H9 (cell line): Measurements from ENCODE around the gene UNC5A. TPM values are rescaled to one million over a fixed set of nuclear protein-coding genes. Genes with fewer than 3 reads are reported as not detected.

ENCODE experiments used
- DNase-seq: peaks from one replicate; pipeline ENCODE4 v3.0.0-alpha.2; 2017
- H2AFZ ChIP-seq: one replicate; pipeline ENCODE4 v1.6.1; 2013; ENCODE audit warnings: mild to moderate bottlenecking, low read length, control low read depth, moderate library complexity
- H2AK5ac ChIP-seq: 2 replicates; pipeline ENCODE4 v1.6.1; 2013; ENCODE audit warnings: low read length, control low read depth, mixed read lengths; ENCODE audit not compliant: insufficient read length
- H2BK120ac ChIP-seq: one replicate; pipeline ENCODE4 v1.6.1; 2013; ENCODE audit warnings: low read depth, mild to moderate bottlenecking, low read length, control low read depth, inconsistent platforms; ENCODE audit not compliant: poor library complexity, severe bottlenecking
- H2BK12ac ChIP-seq: 2 replicates; pipeline ENCODE4 v1.6.1; 2013; ENCODE audit warnings: low read length, control low read depth, mixed read lengths, low read depth; ENCODE audit not compliant: insufficient read length
- H2BK15ac ChIP-seq: 2 replicates; pipeline ENCODE4 v1.6.1; 2013; ENCODE audit warnings: low read depth, low read length, control low read depth
- H2BK20ac ChIP-seq: one replicate; pipeline ENCODE4 v1.6.1; 2013; ENCODE audit warnings: low read depth, mild to moderate bottlenecking, low read length, control low read depth, inconsistent platforms; ENCODE audit not compliant: poor library complexity, severe bottlenecking
- H2BK5ac ChIP-seq: 2 replicates; pipeline ENCODE4 v1.6.1; 2013; ENCODE audit warnings: low read length, control low read depth, mixed read lengths; ENCODE audit not compliant: insufficient read length
- H3K14ac ChIP-seq: 2 replicates; pipeline ENCODE4 v1.6.1; 2013; ENCODE audit warnings: low read length, control low read depth; ENCODE audit not compliant: insufficient read depth
- H3K18ac ChIP-seq: 2 replicates; pipeline ENCODE4 v1.6.1; 2013; ENCODE audit warnings: low read depth, mild to moderate bottlenecking, mixed read lengths, low read length, control low read depth; ENCODE audit not compliant: insufficient read length
- H3K23ac ChIP-seq: 2 replicates; pipeline ENCODE4 v1.6.1; 2013; ENCODE audit warnings: low read length, control low read depth, mixed read lengths, low read depth; ENCODE audit not compliant: insufficient read length
- H3K23me2 ChIP-seq: 2 replicates; pipeline ENCODE4 v1.6.1; 2013; ENCODE audit warnings: low read depth, mild to moderate bottlenecking, mixed read lengths, low read length, control low read depth; ENCODE audit not compliant: insufficient read length, poor library complexity, severe bottlenecking
- H3K27ac ChIP-seq: 2 replicates; pipeline ENCODE4 v1.5.1; 2013; ENCODE audit warnings: low read length, control low read depth, mixed read lengths, low read depth; ENCODE audit not compliant: insufficient read length
- H3K27me3 ChIP-seq: 2 replicates; pipeline ENCODE4 v1.6.1; 2013; ENCODE audit warnings: low read length, control low read depth, inconsistent platforms; ENCODE audit not compliant: insufficient read depth
- H3K4ac ChIP-seq: 2 replicates; pipeline ENCODE4 v1.6.1; 2013; ENCODE audit warnings: low read depth, mild to moderate bottlenecking, control low read depth, inconsistent platforms, low read length, moderate library complexity
- H3K4me1 ChIP-seq: 2 replicates; pipeline ENCODE4 v1.6.1; 2013; ENCODE audit warnings: low read length, control low read depth, inconsistent platforms; ENCODE audit not compliant: insufficient read depth
- H3K4me2 ChIP-seq: 2 replicates; pipeline ENCODE4 v1.6.1; 2013; ENCODE audit warnings: low read length, control low read depth, mixed read lengths; ENCODE audit not compliant: insufficient read length, insufficient read depth
- H3K56ac ChIP-seq: 2 replicates; pipeline ENCODE4 v1.6.1; 2013; ENCODE audit warnings: low read depth, mild to moderate bottlenecking, mixed read lengths, low read length, control low read depth; ENCODE audit not compliant: insufficient read length
- H3K79me1 ChIP-seq: 2 replicates; pipeline ENCODE4 v1.6.1; 2013; ENCODE audit warnings: low read depth, mild to moderate bottlenecking, moderate library complexity, low read length, control low read depth, inconsistent platforms; ENCODE audit not compliant: insufficient read depth, poor library complexity, severe bottlenecking
- H3K79me2 ChIP-seq: 2 replicates; pipeline ENCODE4 v1.6.1; 2013; ENCODE audit warnings: low read length, control low read depth, inconsistent platforms; ENCODE audit not compliant: insufficient read depth
- H3K9ac ChIP-seq: 2 replicates; pipeline ENCODE4 v1.6.1; 2013; ENCODE audit warnings: low read length, control low read depth, mixed read lengths; ENCODE audit not compliant: insufficient read length; ENCODE audit errors: extremely low read depth
- H3K9me3 ChIP-seq: one replicate; pipeline ENCODE4 v1.6.1; 2013; ENCODE audit warnings: low read depth, low read length, inconsistent platforms; ENCODE audit not compliant: control insufficient read depth
- H3T11ph ChIP-seq: one replicate; pipeline ENCODE4 v1.6.1; 2013; ENCODE audit warnings: mild to moderate bottlenecking, low read length, control low read depth, inconsistent platforms
- H4K20me1 ChIP-seq: one replicate; pipeline ENCODE4 v1.6.1; 2013; ENCODE audit not compliant: control insufficient read depth, insufficient read length, insufficient read depth
- H4K5ac ChIP-seq: 2 replicates; pipeline ENCODE4 v1.6.1; 2013; ENCODE audit warnings: low read depth, mild to moderate bottlenecking, mixed read lengths, low read length, control low read depth; ENCODE audit not compliant: insufficient read length
- H4K8ac ChIP-seq: replicated peaks from 2 replicates; pipeline ENCODE4 v1.6.1; 2013; ENCODE audit warnings: low read length, control low read depth, mixed read lengths, low read depth; ENCODE audit not compliant: insufficient read length
- H4K91ac ChIP-seq: 2 replicates; pipeline ENCODE4 v1.6.1; 2013; ENCODE audit warnings: low read depth, mild to moderate bottlenecking, moderate library complexity, mixed read lengths, low read length, control low read depth; ENCODE audit not compliant: insufficient read length
- H3K27ac Mint-ChIP-seq, 3 experiments: 2 replicates in 2 of 3; 3 replicates in 1 of 3; pipeline ENCODE4 v1.8.0; 2020 to 2021; ENCODE audit warnings: mixed read lengths in 3 of 3, mild to moderate bottlenecking in 1 of 3, moderate library complexity in 1 of 3
- H3K27me3 Mint-ChIP-seq: 2 replicates; pipeline ENCODE4 v1.8.0; 2021; ENCODE audit warnings: low read depth, mild to moderate bottlenecking, moderate library complexity, mixed read lengths
- H3K36me3 Mint-ChIP-seq, 3 experiments: 2 replicates in 2 of 3; 3 replicates in 1 of 3; pipeline ENCODE4 v1.8.0; 2020 to 2021; ENCODE audit warnings: low read depth in 3 of 3, mixed read lengths in 3 of 3; ENCODE audit not compliant: insufficient read depth in 1 of 3
- H3K4me1 Mint-ChIP-seq, 2 experiments: 2 replicates each; pipeline ENCODE4 v1.8.0; 2020; ENCODE audit warnings: mixed read lengths in 2 of 2
- H3K4me3 Mint-ChIP-seq, 2 experiments: 2 replicates in 1 of 2; 3 replicates in 1 of 2; pipeline ENCODE4 v1.8.0; 2020 to 2021; ENCODE audit warnings: mild to moderate bottlenecking in 2 of 2, mixed read lengths in 2 of 2, moderate library complexity in 1 of 2
- H3K9me3 Mint-ChIP-seq, 2 experiments: 2 replicates in 1 of 2; 3 replicates in 1 of 2; pipeline ENCODE4 v1.8.0; 2020; ENCODE audit warnings: mild to moderate bottlenecking in 2 of 2, mixed read lengths in 2 of 2, moderate library complexity in 1 of 2
- CTCF ChIP-seq: fragments of 200-600 bp; sonication (generic); conservative IDR thresholded peaks from 3 replicates; pipeline ENCODE4 v1.8.0; 2021; ENCODE audit warnings: antibody characterized with exemption, mild to moderate bottlenecking
- total RNA-seq: library from RNA; stranded (reverse); gene quantifications from 2 replicates; pipeline ENCODE4 v1.2.1, GENCODE V29; 2021

Gene UNC5A
- total RNA-seq, 1 experiment from 2014 or later: 4.4 TPM

- no peaks in the 10 kb centered on the region for H3K9me3 Mint-ChIP-seq
- no peak overlapping the region for H3K27ac ChIP-seq
Observed at GRCh38 chr5:176916337-176916736, 106.0 kb downstream of the UNC5A start.

More at GRCh38 chr5:176916337-176916736, 106.0 kb downstream of the UNC5A start:
- Histone ChIP-seq H2BK15ac (no peak overlapping the region), H2BK20ac (no peak overlapping the region), H4K8ac (no peak overlapping the region), H3T11ph (no peak overlapping the region), H4K91ac (no peak overlapping the region), H3K23ac (no peak overlapping the region), H3K4ac (no peak overlapping the region), H2BK120ac (no peak overlapping the region), H3K56ac (no peak overlapping the region), H3K27me3 (no peaks in the 10 kb centered on the region), H3K4me1 (no peaks in the 10 kb centered on the region), H2AFZ (no peak overlapping the region), H3K4me2 (no peak overlapping the region), H2AK5ac (no peak overlapping the region), H3K9ac (no peak overlapping the region), H3K79me1 (no peaks in the 10 kb centered on the region), H3K79me2 (no peaks in the 10 kb centered on the region), H3K18ac (no peak overlapping the region), H3K23me2 (no peaks in the 10 kb centered on the region), H4K20me1 (no peaks in the 10 kb centered on the region), H4K5ac (no peak overlapping the region), H3K9me3 (no peaks in the 10 kb centered on the region), H2BK12ac (no peak overlapping the region), H3K14ac (no peak overlapping the region), H2BK5ac (no peak overlapping the region)
- no peak for DNase-seq
- no peak overlapping the region for H3K4me3 Mint-ChIP-seq
- H3K27me3 Mint-ChIP-seq: no peaks in the 10 kb centered on the region
- no peak for TF ChIP-seq CTCF
- peaks cover 5 to 7% of the 10 kb centered on the region in 2 experiments for H3K4me1 Mint-ChIP-seq
- H3K36me3 Mint-ChIP-seq: peaks cover 4 to 19% (median 17%) of the 10 kb centered on the region in 3 experiments
- H3K27ac Mint-ChIP-seq: no peak overlapping the region
